HG02798 (cell line): ENCODE data around the gene GLRA1.

Source experiments
- ATAC-seq: cut with Tn5 transposase; IDR thresholded peaks from one replicate; pipeline ENCODE4 v1.9.1; 2021; ENCODE audit warnings: mild to moderate bottlenecking; ENCODE audit not compliant: unreplicated experiment, poor library complexity

The GLRA1 gene

DNA sequence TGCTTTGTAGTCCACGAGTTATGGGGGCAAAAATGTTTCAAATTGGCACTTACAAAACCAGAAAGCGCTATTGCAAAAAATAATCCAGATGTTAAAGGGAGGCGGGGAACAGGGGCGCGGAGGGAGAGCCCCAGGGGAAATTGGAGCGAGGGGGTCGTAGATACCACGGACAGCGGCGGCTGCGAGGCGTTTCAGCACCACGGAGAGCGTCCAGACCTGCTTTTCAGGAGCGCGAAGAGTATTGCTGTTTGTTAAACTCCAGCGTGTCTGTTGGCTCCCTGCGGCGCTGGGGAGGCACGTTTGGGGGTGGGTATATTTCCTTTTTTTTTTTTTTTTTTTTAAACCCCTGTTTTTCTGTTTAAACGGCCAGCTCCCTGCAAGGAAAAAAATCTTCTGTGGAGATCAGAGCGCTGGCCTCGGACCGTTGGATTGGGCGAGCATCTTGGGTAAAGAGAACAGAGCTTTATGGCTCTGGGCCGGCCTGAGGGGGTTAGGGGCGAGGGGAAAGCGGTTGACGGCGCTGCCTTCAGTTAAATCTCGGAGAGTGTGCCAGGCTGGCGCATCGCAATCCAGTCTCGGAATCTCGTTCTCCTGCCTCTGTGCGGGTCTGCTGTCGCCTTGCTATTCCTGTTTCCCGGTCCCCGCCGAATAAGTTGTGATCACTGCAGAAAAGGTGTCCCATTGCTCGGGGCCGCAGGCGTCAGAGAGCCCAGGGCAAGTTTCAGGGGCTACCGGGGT lies at the start of gene GLRA1:
Gene GLRA1, minus strand, starts transcription at position 288 of the 738 bp plus-strand sequence. CDS start 302 bp downstream, outside the sequence.
- ATAC-seq = no peak

- ATAC-seq = no peak
Measured at GRCh38 chr5:151970885-151971284, 46.2 kb upstream of the GLRA1 start.

- no peak for ATAC-seq
Measured at GRCh38 chr5:151967865-151968264, 43.2 kb upstream of the GLRA1 start.

DNA sequence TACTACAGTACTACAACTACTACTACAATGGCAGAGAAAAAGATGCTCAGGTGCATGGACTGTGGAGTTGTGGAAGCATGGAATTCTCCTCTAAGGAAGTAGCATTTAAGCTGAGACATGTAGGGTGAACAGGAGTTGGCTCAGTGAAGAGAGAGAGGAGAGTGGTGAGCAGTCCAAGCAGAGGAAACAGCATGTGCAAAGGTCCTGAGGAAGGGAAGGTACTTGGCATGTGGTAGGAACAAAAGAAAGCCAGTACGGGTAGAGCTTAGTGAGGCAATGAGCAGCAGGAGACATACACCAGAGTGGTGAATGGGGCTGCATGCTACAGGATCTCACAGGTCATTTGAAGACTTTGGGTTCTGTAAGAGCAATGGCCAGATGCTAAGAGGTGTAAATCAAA lies 41.4 kb upstream of the GLRA1 start:
- no peak for ATAC-seq

DNA sequence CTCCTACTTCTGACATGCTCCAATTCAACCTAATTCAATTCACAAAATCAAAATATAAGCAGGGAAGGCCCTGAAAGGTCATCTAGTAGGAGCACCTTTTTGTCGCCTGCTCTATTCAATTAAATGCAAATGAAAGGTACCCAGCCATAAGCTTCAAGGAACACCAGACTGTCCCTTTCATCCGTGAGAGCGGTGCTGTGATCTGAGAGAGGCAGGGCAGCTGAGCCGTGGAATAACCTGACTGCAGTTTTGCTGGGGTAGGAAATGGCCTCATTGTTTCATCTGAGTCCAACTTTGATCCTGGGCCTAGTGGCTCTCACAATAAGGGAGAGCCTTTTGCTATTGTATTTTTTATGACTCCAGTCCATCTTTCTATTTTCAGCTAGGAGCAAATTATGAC lies 39.8 kb upstream of the GLRA1 start:
- ATAC-seq = no peak

DNA sequence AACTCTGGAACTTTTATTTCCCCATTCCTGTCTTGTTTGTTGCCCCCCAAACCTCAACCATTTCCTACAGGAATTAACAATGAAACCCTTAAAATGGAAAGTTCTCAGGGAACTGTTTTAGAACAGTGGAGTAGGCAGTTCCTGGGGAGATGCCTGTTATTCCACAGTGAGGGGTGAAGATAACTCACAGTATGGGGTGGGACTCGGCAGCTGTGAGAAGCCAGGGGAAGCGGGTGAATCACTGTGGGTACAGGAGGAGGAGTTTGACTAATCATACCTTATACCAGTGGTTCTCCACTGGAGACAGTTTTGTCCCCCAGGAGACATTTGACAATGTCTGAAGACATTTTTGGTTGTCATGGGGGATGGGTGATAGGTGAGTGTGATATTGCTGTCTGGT lies 36.9 kb upstream of the GLRA1 start:
- ATAC-seq = no peak

- ATAC-seq = no peak
Measured at GRCh38 chr5:151958111-151958510, 33.5 kb upstream of the GLRA1 start.

- ATAC-seq = no peak
Measured at GRCh38 chr5:151956725-151957124, 32.1 kb upstream of the GLRA1 start.

- ATAC-seq = no peak
Measured at GRCh38 chr5:151954255-151954654, 29.6 kb upstream of the GLRA1 start.

- no peak for ATAC-seq
Measured at GRCh38 chr5:151953833-151954232, 29.2 kb upstream of the GLRA1 start.

- no peak for ATAC-seq
Measured at GRCh38 chr5:151952238-151952637, 27.6 kb upstream of the GLRA1 start.

- no peak for ATAC-seq
Measured at GRCh38 chr5:151950706-151951105, 26.1 kb upstream of the GLRA1 start.

- ATAC-seq = peak; percentile 27
Measured at GRCh38 chr5:151949701-151950308, 25.2 kb upstream of the GLRA1 start.

DNA sequence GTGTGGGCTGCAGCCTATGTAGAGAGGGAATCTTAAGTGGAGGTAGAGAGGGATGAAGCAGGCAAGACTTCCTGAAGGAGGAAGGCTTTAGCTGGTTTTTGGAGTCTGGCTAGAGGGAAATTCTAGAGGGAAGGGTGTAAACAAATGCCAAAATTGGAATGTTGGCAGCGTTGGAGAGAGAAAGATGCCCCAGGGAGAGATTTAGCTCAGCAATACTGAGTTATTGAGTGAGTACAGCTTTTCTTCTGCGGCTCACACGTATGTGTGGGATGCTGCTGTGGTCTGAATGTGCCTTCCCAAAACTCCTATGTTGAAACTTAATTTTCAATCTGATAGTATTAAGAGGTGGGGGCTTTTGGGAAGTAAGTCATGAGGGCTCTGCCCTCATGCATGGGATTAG lies 24.5 kb upstream of the GLRA1 start:
- ATAC-seq = no peak

- ATAC-seq = peak; percentile 57
Measured at GRCh38 chr5:151947931-151948608, 23.4 kb upstream of the GLRA1 start.

- ATAC-seq = no peak
Measured at GRCh38 chr5:151937851-151938250, 13.2 kb upstream of the GLRA1 start.

GRCh38 chr5:151935135-151935695 lies 10.6 kb upstream of the GLRA1 start:
- no peak for ATAC-seq

GRCh38 chr5:151931260-151931659 lies 6.6 kb upstream of the GLRA1 start:
- ATAC-seq = no peak

DNA sequence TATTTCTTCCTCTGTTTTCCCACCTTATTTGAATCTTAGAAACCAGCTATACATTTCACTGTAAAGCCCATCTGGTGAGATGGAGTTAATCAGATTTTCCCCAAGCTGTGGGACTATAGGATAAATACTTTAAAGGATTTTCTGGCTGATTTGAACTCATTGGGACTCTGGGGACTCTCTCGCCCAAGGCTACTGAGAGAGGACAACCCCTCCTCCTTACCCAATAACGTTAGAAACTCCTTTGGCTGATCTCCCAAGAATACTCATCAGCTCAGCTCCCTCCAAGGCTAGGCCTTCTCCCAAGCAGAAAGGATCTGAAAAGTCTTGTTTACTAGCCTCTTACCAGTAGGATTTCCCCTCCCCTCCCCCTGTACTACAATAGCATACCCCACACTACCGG lies 1.5 kb upstream of the GLRA1 start:
- ATAC-seq = no peak

DNA sequence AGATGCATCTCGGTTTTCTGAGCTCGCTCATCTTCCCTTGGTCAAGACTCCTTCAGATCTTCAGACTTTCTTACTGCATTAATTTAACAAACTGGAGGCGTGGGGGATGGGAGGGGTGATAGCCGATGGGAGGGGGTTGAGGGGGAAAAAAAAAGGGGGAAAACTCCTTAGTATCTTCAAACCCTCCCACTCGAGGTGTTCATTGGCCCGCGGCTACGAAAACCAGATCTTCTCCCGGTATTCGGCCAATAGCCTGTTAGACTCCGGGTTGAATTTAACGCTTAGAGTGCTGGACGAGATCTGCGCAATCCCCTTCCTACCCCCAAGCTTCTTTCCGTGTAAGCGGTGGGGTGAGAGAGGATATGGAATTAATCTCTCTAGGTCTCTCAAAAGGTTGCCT lies 689 bp upstream of the GLRA1 start:
- no peak for ATAC-seq

GRCh38 chr5:151923866-151924476 lies 680 bp downstream of the GLRA1 start:
- ATAC-seq = no peak
